Measurements from ENCODE around the gene GPR89B. TPM values are rescaled to one million over a fixed set of nuclear protein-coding genes. Genes with fewer than 3 reads are reported as not detected.

The GPR89B gene
- 14.8 and 15.2 TPM in 2 replicates for total RNA-seq

DNA sequence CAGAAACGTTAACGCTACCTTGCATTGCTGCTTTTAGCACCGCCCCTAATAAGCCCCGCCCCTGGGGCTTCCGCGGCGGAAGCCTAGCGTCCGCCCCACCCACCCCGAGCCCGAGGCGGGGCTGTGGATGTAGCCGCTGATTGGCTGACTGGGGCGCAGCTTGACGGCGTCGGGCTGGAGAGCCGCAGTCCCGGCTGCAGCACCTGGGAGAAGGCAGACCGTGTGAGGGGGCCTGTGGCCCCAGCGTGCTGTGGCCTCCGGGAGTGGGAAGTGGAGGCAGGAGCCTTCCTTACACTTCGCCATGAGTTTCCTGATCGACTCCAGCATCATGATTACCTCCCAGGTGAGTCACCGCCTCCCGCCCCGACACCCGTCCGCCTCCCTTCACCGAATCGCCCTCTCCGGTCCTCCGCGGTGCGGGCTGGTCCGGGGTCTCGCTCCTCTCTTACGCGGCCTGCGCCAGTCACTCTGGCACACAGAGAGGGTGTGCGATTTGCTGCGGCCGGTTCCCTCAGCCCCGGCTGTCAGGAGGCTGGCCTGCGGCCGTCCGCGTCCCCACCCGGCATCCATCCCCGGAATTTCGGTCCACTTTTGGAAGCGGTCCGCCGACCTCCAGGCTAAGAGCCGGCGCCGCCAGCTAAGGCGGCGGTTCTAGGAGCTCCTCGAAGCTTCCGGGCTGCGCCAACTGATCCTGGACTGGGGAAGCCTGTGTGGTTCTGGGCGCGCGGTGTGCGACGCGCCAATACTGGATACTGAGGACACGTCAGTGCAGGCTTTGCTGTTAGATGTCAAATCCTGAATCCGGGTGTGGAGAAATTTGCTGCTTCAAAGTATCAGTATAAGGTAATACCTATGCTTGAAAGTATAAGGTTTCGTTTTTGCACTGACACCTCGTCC lies at the start of gene GPR89B:
Gene GPR89B (plus strand): TSS at position 185 of the 897 bp plus-strand sequence. CDS start 117 bp downstream, at position 302.

DNA sequence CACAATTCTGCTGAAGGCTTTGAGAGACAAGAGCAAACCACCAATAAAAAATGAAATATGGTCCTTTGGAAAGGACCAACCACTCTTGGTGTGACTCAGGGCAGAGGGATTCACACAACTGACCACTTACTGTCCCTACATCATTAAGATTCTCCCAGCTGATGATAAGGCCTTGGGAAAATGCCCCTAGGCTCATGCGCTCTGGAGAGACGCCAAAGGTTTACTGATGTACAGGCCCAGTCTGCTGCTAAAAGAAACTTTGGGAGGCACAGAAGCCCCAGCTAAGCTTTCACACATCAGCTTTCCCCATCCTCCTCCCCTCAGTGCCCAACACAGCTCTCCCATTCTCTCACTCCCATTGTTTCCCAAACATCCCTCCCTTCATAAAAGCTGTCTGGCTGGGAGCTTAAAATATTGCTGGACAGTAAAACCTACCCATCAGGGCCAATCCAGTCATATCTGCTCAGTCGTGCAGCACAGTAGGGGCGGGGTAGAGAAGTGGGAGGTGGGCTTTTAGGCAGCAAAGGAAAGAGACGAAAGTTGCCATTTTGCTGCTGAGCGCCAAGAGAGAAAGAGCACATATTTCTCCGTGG lies 25.9 kb upstream of the GPR89B start, which contains the start of gene GJA8:
Gene GJA8 (plus strand): TSS at position 543 of the 593 bp plus-strand sequence. CDS start 5,161 bp downstream, outside the sequence.

Other genes starting within 250 kb of the GPR89B start
- gene GJA5, start 167.8 kb upstream of the GPR89B start, total RNA-seq: 0.09 TPM in 1 of 2 replicates, not detected in the other
- not detected in 2 replicates for gene GJA8, start 25.6 kb upstream of the GPR89B start, total RNA-seq
- gene NBPF11, start 223.9 kb downstream of the GPR89B start, total RNA-seq: 3.6 and 5.0 TPM in 2 replicates